SU-DHL-6 (cell line): ENCODE data around the gene SCGB3A1.

Experiments
- CTCF ChIP-seq: fragments of 200-600 bp; sonication (generic); IDR thresholded peaks from one replicate; pipeline ENCODE4 v1.5.1; 2017; ENCODE audit warnings: antibody characterized with exemption, mild to moderate bottlenecking, low read length, moderate library complexity; ENCODE audit not compliant: insufficient read depth, poor library complexity, severe bottlenecking
- EZH2phosphoT487 ChIP-seq: fragments of 200-600 bp; sonication (generic), shearing (Covaris generic); conservative IDR thresholded peaks from 2 replicates; pipeline ENCODE4 v1.6.1; 2018; ENCODE audit warnings: mild to moderate bottlenecking, antibody characterized with exemption, low read length, moderate library complexity, mixed read lengths

- TF ChIP-seq CTCF (no peak), EZH2phosphoT487 (no peak)
Observed at GRCh38 chr5:180601591-180602480, 10.5 kb upstream of the SCGB3A1 start.
